K562 (cell line): Measurements from ENCODE around the gene DLX6.

Experiments
- CHD2 ChIP-seq: IDR thresholded peaks from 2 replicates; pipeline ENCODE4 v1.6.1; 2011; ENCODE audit warnings: low read depth, low read length
- MAZ ChIP-seq, 2 experiments: fragments of 450-650 bp in 1 of 2; sonication (generic) in 1 of 2; formaldehyde crosslinking; IDR thresholded peaks in 1 of 2; conservative IDR thresholded peaks in 1 of 2; 2 replicates each; pipeline versions ENCODE4 v1.4.0 to v1.5.0; 2020; ENCODE audit warnings: mild to moderate bottlenecking in 1 of 2, missing genetic modification reagents in 1 of 2
- ZNF217 ChIP-seq: sonication (generic); formaldehyde crosslinking; IDR thresholded peaks from 2 replicates; pipeline ENCODE4 v1.8.0; 2022; ENCODE audit warnings: mild to moderate bottlenecking, missing genetic modification reagents
- TF ChIP-seq, protein P1 (sequence below): fragments of 450-650 bp; conservative IDR thresholded peaks from 2 replicates; pipeline ENCODE4 v1.6.1; 2016; ENCODE audit warnings: missing genetic modification characterization, low read depth, mild to moderate bottlenecking, control low read depth, missing compliant biosample characterization

- TF ChIP-seq ZNF217 (no peak), CHD2 (no peak), MAZ (CRISPR knock-in tag; conservative IDR thresholded peaks at IDR 0.05 in 1 of 2, IDR thresholded peaks at IDR 0.05 in 1 of 2) (no peak)
- TF ChIP-seq, protein P1, sequence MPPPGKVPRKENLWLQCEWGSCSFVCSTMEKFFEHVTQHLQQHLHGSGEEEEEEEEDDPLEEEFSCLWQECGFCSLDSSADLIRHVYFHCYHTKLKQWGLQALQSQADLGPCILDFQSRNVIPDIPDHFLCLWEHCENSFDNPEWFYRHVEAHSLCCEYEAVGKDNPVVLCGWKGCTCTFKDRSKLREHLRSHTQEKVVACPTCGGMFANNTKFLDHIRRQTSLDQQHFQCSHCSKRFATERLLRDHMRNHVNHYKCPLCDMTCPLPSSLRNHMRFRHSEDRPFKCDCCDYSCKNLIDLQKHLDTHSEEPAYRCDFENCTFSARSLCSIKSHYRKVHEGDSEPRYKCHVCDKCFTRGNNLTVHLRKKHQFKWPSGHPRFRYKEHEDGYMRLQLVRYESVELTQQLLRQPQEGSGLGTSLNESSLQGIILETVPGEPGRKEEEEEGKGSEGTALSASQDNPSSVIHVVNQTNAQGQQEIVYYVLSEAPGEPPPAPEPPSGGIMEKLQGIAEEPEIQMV (tag), result no peak
Measured at GRCh38 chr7:96968981-96969380, 36.4 kb upstream of the DLX6 start.
